Nephron (organoid): Measurements from ENCODE around the gene APBB2.

Experiments used
- H3K27ac Mint-ChIP-seq, 3 experiments: 2 replicates each; pipeline ENCODE4 v1.8.0; 2020; ENCODE audit warnings: mixed read lengths in 3 of 3, mild to moderate bottlenecking in 2 of 3, moderate library complexity in 1 of 3
- H3K27me3 Mint-ChIP-seq: 2 replicates; pipeline ENCODE4 v1.8.0; 2021; ENCODE audit warnings: low read depth, mild to moderate bottlenecking, moderate library complexity, mixed read lengths
- H3K36me3 Mint-ChIP-seq: 2 replicates; pipeline ENCODE4 v1.8.0; 2020; ENCODE audit warnings: low read depth, mixed read lengths
- H3K4me1 Mint-ChIP-seq: 2 replicates; pipeline ENCODE4 v1.8.0; 2020; ENCODE audit warnings: mixed read lengths
- H3K4me3 Mint-ChIP-seq, 3 experiments: 2 replicates each; pipeline ENCODE4 v1.8.0; 2020; ENCODE audit warnings: mild to moderate bottlenecking in 3 of 3, mixed read lengths in 3 of 3, moderate library complexity in 2 of 3
- H3K9me3 Mint-ChIP-seq: 2 replicates; pipeline ENCODE4 v1.8.0; 2020; ENCODE audit warnings: mixed read lengths
- TF ChIP-seq, protein P1 (sequence below), 3 experiments: fragments of 200-600 bp; sonication (generic); IDR thresholded peaks; one replicate each; pipeline ENCODE4 v1.5.0; 2021; ENCODE audit warnings: antibody characterized with exemption in 3 of 3; ENCODE audit not compliant: unreplicated experiment in 3 of 3

Gene APBB2

DNA sequence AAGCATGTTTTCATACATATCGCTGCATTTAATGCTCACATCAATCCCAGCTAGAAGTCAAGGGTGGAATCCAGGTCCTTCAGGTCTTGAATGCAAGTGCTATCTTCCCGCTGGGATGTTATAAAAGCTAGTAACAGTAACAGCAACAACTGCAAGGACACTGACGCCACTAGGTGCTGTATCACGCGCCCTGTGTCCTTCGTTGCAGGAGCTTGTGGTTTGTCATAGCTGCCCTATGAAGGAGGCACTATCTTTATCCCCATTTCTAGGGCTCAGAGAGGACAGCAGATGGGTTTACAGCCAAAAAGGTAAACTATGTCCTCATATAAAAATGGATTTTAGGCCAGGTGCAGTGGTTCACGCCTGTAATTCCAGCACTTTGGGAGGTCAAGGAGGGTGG is 261.7 kb downstream of the APBB2 start:
- peaks cover 27% of the 10 kb centered on the region for H3K4me1 Mint-ChIP-seq
- no peak overlapping the region for H3K27ac Mint-ChIP-seq
- no peaks in the 10 kb centered on the region for H3K27me3 Mint-ChIP-seq
- H3K4me3 Mint-ChIP-seq: no peak overlapping the region
- TF ChIP-seq, protein P1, sequence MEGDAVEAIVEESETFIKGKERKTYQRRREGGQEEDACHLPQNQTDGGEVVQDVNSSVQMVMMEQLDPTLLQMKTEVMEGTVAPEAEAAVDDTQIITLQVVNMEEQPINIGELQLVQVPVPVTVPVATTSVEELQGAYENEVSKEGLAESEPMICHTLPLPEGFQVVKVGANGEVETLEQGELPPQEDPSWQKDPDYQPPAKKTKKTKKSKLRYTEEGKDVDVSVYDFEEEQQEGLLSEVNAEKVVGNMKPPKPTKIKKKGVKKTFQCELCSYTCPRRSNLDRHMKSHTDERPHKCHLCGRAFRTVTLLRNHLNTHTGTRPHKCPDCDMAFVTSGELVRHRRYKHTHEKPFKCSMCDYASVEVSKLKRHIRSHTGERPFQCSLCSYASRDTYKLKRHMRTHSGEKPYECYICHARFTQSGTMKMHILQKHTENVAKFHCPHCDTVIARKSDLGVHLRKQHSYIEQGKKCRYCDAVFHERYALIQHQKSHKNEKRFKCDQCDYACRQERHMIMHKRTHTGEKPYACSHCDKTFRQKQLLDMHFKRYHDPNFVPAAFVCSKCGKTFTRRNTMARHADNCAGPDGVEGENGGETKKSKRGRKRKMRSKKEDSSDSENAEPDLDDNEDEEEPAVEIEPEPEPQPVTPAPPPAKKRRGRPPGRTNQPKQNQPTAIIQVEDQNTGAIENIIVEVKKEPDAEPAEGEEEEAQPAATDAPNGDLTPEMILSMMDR (IDR thresholded peaks at IDR 0.05; ENCODE audit: unreplicated experiment in 3 of 3): no peak
- H3K9me3 Mint-ChIP-seq: no peaks in the 10 kb centered on the region
- H3K36me3 Mint-ChIP-seq: no peaks in the 10 kb centered on the region

DNA sequence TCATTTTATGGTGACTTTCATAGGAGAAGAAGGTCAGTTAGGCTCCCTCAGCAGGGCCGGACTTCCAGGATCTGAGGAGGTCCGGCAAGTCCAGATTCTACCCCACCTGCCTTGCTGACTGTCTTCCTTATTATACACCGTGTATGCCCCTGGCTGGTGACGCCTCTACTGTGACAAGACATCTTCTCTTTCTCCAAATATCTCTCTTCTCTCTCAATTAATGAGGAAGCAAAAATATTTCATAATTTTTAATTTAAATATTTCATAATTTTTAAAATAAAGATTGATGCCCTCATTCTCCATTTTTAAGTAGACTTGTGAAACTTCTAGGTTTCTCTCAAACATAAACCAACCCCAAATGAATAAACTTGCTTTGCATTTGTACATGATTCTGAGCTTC is 262.1 kb downstream of the APBB2 start:
- Mint-ChIP-seq H3K4me3 (no peak overlapping the region), H3K27me3 (no peaks in the 10 kb centered on the region), H3K4me1 (peaks cover 28% of the 10 kb centered on the region), H3K9me3 (no peaks in the 10 kb centered on the region), H3K27ac (no peak overlapping the region), H3K36me3 (no peaks in the 10 kb centered on the region)
- TF ChIP-seq, protein P1 (IDR thresholded peaks at IDR 0.05; ENCODE audit: unreplicated experiment in 3 of 3): no peak

GRCh38 chr4:40951026-40951425 is 263.3 kb downstream of the APBB2 start:
- no peak overlapping the region for H3K4me3 Mint-ChIP-seq
- TF ChIP-seq, protein P1 (IDR thresholded peaks at IDR 0.05; ENCODE audit: unreplicated experiment in 3 of 3): no peak
- no peaks in the 10 kb centered on the region for H3K9me3 Mint-ChIP-seq
- H3K27me3 Mint-ChIP-seq: no peaks in the 10 kb centered on the region
- no peaks in the 10 kb centered on the region for H3K36me3 Mint-ChIP-seq
- no peak overlapping the region for H3K27ac Mint-ChIP-seq
- H3K4me1 Mint-ChIP-seq: peaks cover 32% of the 10 kb centered on the region

- no peaks in the 10 kb centered on the region for H3K27me3 Mint-ChIP-seq
- H3K4me1 Mint-ChIP-seq: peaks cover 24% of the 10 kb centered on the region
- H3K9me3 Mint-ChIP-seq: no peaks in the 10 kb centered on the region
- TF ChIP-seq, protein P1 (IDR thresholded peaks at IDR 0.05; ENCODE audit: unreplicated experiment in 3 of 3): no peak
- no peak overlapping the region for H3K4me3 Mint-ChIP-seq
- H3K36me3 Mint-ChIP-seq: peaks cover 5% of the 10 kb centered on the region
- peak overlapping the region; percentile 61 to 69 (median 66) for H3K27ac Mint-ChIP-seq
Measured at GRCh38 chr4:40949358-40950100, 264.8 kb downstream of the APBB2 start.

DNA sequence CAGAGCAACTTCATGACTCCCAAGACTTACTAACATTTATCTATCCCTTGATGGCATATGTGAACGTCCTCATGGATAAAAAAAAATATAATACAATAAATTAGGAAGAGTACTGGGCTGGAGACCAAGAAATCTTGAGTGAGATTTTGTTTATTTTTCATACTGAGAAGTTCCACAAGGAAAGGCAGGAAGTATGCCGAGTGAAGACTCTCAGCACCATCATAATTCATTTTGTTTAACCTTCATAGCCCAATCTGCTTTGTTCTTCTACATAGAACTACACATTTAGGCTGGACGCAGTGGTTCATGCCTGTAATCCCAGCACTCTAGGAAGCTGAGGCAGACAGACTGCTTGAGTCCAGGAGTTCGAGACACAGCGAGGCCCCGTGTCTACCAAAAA is 266.3 kb downstream of the APBB2 start:
- TF ChIP-seq, protein P1 (IDR thresholded peaks at IDR 0.05; ENCODE audit: unreplicated experiment in 3 of 3): no peak
- Mint-ChIP-seq H3K27me3 (no peaks in the 10 kb centered on the region), H3K4me3 (peak overlapping the region in 1 of 3 experiments; percentile 25), H3K4me1 (peaks cover 12% of the 10 kb centered on the region), H3K9me3 (no peaks in the 10 kb centered on the region), H3K36me3 (peaks cover 11% of the 10 kb centered on the region), H3K27ac (peak overlapping the region; percentile 85 to 96 (median 94))

GRCh38 chr4:40946652-40947051 is 267.7 kb downstream of the APBB2 start:
- Mint-ChIP-seq H3K9me3 (no peaks in the 10 kb centered on the region), H3K27me3 (no peaks in the 10 kb centered on the region), H3K36me3 (peaks cover 19% of the 10 kb centered on the region), H3K4me3 (no peak overlapping the region), H3K27ac (peak overlapping the region; percentile 9 to 71 (median 25)), H3K4me1 (peaks cover 21% of the 10 kb centered on the region)
- TF ChIP-seq, protein P1 (IDR thresholded peaks at IDR 0.05; ENCODE audit: unreplicated experiment in 3 of 3): no peak
